HL-60 (cell line): ENCODE data around the gene COPS6.

Experiments
- CTCF ChIP-seq: IDR thresholded peaks from one replicate; pipeline ENCODE4 v1.5.1; 2011; ENCODE audit warnings: low read length, control low read depth, inconsistent platforms; ENCODE audit not compliant: insufficient read depth
- GABPA ChIP-seq: IDR thresholded peaks from 2 replicates; pipeline ENCODE4 v1.6.1; 2012; ENCODE audit warnings: low read depth
- POLR2AphosphoS5 ChIP-seq: IDR thresholded peaks from 2 replicates; pipeline ENCODE4 v1.6.1; 2012; ENCODE audit warnings: low read depth
- SPI1 ChIP-seq: IDR thresholded peaks from 2 replicates; pipeline ENCODE4 v1.6.1; 2012; ENCODE audit warnings: low read depth, mild to moderate bottlenecking, borderline replicate concordance
- TF ChIP-seq, protein P1 (sequence below): IDR thresholded peaks from 2 replicates; pipeline ENCODE4 v1.6.1; 2012; ENCODE audit warnings: low read depth; ENCODE audit not compliant: insufficient replicate concordance

DNA sequence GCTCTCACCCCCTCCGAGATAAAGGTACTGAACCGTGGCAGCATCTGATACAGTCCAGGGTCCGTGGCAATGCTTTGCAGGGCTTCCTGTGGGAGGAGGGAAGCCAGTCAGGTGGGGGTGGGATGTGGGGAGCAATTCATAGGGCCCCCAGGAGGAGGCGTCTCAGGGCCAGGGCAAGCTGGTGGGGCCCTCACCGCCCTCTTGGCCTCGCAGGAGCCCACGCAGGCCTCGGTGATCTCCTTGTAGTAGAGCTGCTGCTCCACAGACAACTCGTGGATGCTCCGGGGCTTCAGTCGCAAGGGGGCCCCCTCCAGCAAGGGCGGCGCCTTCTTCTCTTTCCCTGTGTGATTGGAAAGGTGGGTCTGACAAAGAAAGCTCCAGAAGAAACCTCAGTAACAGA, 23.1 kb downstream of the COPS6 start:
- TF ChIP-seq CTCF (no peak), SPI1 (no peak), POLR2AphosphoS5 (no peak), GABPA (no peak)
- TF ChIP-seq, protein P1, sequence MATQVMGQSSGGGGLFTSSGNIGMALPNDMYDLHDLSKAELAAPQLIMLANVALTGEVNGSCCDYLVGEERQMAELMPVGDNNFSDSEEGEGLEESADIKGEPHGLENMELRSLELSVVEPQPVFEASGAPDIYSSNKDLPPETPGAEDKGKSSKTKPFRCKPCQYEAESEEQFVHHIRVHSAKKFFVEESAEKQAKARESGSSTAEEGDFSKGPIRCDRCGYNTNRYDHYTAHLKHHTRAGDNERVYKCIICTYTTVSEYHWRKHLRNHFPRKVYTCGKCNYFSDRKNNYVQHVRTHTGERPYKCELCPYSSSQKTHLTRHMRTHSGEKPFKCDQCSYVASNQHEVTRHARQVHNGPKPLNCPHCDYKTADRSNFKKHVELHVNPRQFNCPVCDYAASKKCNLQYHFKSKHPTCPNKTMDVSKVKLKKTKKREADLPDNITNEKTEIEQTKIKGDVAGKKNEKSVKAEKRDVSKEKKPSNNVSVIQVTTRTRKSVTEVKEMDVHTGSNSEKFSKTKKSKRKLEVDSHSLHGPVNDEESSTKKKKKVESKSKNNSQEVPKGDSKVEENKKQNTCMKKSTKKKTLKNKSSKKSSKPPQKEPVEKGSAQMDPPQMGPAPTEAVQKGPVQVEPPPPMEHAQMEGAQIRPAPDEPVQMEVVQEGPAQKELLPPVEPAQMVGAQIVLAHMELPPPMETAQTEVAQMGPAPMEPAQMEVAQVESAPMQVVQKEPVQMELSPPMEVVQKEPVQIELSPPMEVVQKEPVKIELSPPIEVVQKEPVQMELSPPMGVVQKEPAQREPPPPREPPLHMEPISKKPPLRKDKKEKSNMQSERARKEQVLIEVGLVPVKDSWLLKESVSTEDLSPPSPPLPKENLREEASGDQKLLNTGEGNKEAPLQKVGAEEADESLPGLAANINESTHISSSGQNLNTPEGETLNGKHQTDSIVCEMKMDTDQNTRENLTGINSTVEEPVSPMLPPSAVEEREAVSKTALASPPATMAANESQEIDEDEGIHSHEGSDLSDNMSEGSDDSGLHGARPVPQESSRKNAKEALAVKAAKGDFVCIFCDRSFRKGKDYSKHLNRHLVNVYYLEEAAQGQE: no peak
